Activated T-cell treated with anti-CD3 and anti-CD28 coated beads, Interleukin-2, amount 50 U/mL, for 72 hours (primary cell): ENCODE results near the gene YARS1. TPM values are rescaled to one million over a fixed set of nuclear protein-coding genes. Genes with fewer than 3 reads are reported as not detected.
A peak's percentile ranks its signal among the peaks of the same experiment; 100 is the strongest.

Experiments
- ATAC-seq, 2 donors: fragments of 150-1000 bp; cut with Tn5 transposase; replicated peaks in 1 of 2; 2 replicates each; pipeline ENCODE4 v1.10.0; 2021; ENCODE audit warnings: moderate library complexity in 2 of 2, mild to moderate bottlenecking in 1 of 2
- DNase-seq, 2 donors: peaks; one replicate each; pipeline ENCODE4 v3.0.0; 2021 to 2022; ENCODE audit warnings: mixed read lengths in 1 of 2
- H3K27ac Mint-ChIP-seq: one replicate; pipeline ENCODE4 v1.8.0; 2022; ENCODE audit warnings: mild to moderate bottlenecking, moderate library complexity, mixed read lengths
- H3K27me3 Mint-ChIP-seq: one replicate; pipeline ENCODE4 v1.8.0; 2022; ENCODE audit warnings: low read depth, mixed read lengths
- H3K36me3 Mint-ChIP-seq, 2 donors: one replicate each; pipeline ENCODE4 v1.8.0; 2022; ENCODE audit warnings: mixed read lengths in 2 of 2, mild to moderate bottlenecking in 1 of 2; ENCODE audit not compliant: insufficient read depth in 2 of 2
- H3K4me1 Mint-ChIP-seq: one replicate; pipeline ENCODE4 v1.8.0; 2022; ENCODE audit warnings: low read depth, mixed read lengths
- H3K4me3 Mint-ChIP-seq, 2 donors: one replicate each; pipeline ENCODE4 v1.8.0; 2022; ENCODE audit warnings: mild to moderate bottlenecking in 2 of 2, mixed read lengths in 2 of 2, moderate library complexity in 2 of 2
- H3K9me3 Mint-ChIP-seq, 2 donors: one replicate each; pipeline ENCODE4 v1.8.0; 2022; ENCODE audit warnings: mixed read lengths in 2 of 2
- total RNA-seq, 2 donors: library from RNA; stranded (reverse); gene quantifications; one replicate each; pipeline ENCODE4 v1.2.3, GENCODE V29; 2022

Gene YARS1
- total RNA-seq, 2 donors from 2014 or later: 341 to 388 TPM

DNA sequence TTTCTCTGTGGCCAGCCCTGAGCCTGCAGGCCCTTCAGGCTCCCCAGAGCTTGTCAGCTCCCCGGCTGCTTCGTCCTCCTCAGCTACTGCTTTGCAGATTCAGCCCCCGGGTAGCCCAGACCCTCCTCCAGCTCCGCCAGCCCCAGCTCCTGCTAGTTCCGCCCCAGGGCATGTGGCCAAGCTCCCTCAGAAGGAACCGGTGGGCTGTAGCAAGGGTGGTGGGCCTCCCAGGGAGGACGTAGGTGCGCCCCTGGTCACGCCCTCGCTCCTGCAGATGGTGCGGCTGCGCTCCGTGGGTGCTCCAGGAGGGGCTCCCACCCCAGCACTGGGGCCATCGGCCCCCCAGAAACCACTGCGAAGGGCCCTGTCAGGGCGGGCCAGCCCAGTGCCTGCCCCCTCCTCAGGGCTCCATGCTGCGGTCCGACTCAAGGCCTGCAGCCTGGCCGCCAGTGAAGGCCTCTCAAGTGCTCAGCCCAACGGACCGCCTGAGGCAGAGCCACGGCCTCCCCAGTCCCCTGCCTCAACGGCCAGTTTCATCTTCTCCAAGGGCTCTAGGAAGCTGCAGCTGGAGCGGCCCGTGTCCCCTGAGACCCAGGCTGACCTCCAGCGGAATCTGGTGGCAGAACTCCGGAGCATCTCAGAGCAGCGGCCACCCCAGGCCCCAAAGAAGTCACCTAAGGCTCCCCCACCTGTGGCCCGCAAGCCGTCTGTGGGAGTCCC, 45.4 kb downstream of the YARS1 start:
- H3K36me3 Mint-ChIP-seq: peaks cover 0 to 8% of the 10 kb centered on the region in 2 donors
- H3K4me1 Mint-ChIP-seq: peaks cover 28% of the 10 kb centered on the region
- H3K27me3 Mint-ChIP-seq: no peaks in the 10 kb centered on the region
- no peak overlapping the region for H3K27ac Mint-ChIP-seq
- H3K9me3 Mint-ChIP-seq: no peaks in the 10 kb centered on the region
- ATAC-seq: no peak
- H3K4me3 Mint-ChIP-seq: no peak overlapping the region
- DNase-seq: no peak

DNA sequence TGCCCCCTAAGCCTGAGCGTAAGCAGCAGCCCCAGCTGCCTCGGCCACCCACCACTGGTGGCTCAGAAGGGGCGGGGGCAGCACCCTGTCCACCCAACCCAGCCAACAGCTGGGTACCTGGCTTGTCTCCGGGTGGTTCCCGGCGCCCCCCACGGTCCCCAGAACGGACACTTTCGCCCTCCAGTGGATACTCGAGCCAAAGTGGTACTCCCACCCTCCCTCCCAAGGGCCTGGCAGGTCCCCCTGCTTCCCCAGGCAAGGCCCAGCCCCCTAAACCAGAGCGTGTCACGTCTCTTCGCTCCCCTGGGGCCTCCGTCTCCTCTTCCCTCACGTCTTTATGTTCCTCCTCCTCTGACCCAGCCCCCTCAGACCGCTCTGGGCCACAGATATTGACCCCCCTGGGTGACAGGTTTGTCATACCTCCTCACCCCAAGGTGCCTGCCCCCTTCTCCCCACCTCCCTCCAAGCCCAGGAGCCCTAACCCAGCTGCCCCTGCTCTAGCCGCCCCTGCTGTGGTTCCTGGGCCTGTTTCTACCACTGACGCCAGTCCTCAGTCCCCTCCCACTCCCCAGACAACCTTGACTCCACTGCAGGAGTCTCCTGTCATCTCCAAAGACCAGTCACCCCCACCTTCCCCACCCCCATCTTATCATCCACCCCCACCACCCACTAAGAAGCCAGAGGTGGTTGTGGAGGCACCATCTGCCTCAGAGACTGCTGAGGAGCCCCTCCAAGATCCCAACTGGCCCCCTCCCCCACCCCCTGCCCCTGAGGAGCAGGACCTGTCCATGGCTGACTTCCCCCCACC, 46.2 kb downstream of the YARS1 start:
- DNase-seq: no peak
- H3K27me3 Mint-ChIP-seq: no peaks in the 10 kb centered on the region
- ATAC-seq: no peak
- H3K4me3 Mint-ChIP-seq: no peak overlapping the region
- H3K4me1 Mint-ChIP-seq: peaks cover 22% of the 10 kb centered on the region
- H3K27ac Mint-ChIP-seq: no peak overlapping the region
- peaks cover 0 to 4% of the 10 kb centered on the region in 2 donors for H3K36me3 Mint-ChIP-seq
- no peaks in the 10 kb centered on the region for H3K9me3 Mint-ChIP-seq

DNA sequence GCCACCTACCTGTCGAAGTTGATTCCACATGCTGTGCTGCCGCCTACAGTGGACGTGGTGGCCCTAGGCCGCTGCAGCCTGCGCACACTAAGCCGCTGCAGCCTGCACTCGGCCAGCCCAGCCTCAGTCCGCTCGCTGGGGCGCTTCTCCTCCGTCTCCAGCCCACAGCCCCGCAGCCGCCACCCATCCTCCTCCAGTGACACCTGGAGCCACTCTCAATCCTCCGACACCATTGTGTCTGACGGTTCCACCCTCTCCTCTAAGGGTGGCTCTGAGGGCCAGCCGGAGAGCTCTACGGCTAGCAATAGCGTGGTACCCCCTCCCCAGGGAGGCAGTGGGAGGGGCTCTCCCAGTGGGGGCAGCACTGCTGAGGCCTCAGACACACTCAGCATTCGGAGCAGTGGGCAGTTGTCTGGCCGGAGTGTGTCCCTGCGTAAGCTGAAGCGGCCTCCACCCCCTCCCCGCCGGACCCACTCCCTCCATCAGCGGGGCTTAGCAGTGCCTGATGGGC, 46.9 kb downstream of the YARS1 start:
- DNase-seq (no peak), ATAC-seq (peak; percentile 3 to 6)
- peaks cover 15% of the 10 kb centered on the region for H3K4me1 Mint-ChIP-seq
- H3K27me3 Mint-ChIP-seq: no peaks in the 10 kb centered on the region
- H3K4me3 Mint-ChIP-seq: no peak overlapping the region
- H3K36me3 Mint-ChIP-seq: peaks cover 0 to 4% of the 10 kb centered on the region in 2 donors
- no peaks in the 10 kb centered on the region for H3K9me3 Mint-ChIP-seq
- H3K27ac Mint-ChIP-seq: no peak overlapping the region

DNA sequence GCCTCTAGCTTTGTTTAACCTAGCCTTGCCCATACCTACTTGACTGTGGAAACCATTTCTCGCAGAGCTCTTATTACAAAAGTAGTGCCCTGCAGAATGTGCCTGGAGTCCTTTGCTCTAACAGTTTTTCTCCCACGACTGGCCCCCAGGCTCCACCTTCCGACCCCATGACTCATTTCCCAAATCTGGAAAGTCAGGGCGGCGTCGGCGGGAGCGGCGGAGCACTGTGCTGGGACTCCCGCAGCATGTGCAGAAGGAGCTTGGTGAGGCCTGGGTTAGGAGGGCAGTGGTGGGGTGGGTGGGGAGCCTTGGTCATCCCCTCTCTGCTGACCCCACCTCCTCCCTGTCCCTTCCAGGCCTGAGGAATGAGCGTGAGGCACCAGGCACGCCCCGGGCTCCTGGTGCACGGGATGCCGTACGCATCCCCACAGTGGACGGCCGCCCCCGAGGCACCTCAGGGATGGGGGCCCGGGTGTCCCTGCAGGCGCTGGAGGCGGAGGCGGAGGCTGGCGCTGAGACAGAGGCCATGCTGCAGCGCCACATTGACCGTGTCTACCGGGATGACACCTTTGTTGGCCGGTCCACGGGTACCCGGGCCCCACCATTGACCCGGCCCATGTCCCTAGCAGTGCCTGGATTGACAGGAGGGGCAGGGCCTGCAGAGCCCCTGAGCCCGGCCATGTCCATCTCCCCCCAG, 47.5 kb downstream of the YARS1 start:
- peaks cover 0 to 4% of the 10 kb centered on the region in 2 donors for H3K36me3 Mint-ChIP-seq
- H3K4me3 Mint-ChIP-seq: no peak overlapping the region
- H3K27ac Mint-ChIP-seq: no peak overlapping the region
- DNase-seq (no peak), ATAC-seq (peak in 1 of 2 donors; percentile 5)
- no peaks in the 10 kb centered on the region for H3K9me3 Mint-ChIP-seq
- no peaks in the 10 kb centered on the region for H3K27me3 Mint-ChIP-seq
- peaks cover 13% of the 10 kb centered on the region for H3K4me1 Mint-ChIP-seq

DNA sequence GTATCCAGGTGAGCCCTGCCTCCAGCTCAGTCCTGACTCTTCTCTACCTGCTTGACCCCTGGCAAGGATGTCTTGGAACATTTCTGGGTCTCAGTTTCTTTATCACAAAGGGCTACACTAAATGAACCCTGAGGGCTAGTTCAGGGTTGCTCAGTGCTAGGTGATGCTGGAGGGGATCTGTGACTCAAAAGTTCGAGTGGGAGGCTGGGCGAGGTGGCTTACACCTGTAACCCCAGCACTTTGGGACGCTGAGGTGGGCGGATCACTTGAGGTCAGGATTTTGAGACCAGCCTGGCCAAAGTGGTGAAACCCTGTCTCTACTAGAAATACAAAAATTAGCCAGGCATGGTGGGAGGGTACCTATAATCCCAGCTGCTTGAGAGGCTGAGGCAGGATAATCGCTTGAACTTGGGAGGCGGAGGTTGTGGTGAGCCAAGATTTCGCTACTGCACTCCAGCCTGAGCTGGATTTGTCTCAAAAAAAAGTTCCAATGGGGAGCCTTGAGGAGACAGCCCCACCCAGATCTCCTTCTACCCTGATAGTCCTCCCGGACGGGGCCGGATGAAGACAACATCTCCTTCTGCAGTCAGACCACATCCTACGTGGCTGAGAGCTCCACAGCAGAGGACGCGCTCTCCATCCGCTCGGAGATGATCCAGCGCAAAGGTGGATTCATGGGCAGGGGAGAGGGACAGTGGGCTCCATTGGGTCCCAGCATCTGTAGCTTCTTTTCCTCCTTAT, 48.9 kb downstream of the YARS1 start:
- DNase-seq: no peak
- no peaks in the 10 kb centered on the region for H3K9me3 Mint-ChIP-seq
- H3K36me3 Mint-ChIP-seq: no peaks in the 10 kb centered on the region
- no peaks in the 10 kb centered on the region for H3K4me1 Mint-ChIP-seq
- no peak overlapping the region for H3K4me3 Mint-ChIP-seq
- ATAC-seq: peak; percentile 1 to 4
- H3K27me3 Mint-ChIP-seq: no peaks in the 10 kb centered on the region
- no peak overlapping the region for H3K27ac Mint-ChIP-seq

DNA sequence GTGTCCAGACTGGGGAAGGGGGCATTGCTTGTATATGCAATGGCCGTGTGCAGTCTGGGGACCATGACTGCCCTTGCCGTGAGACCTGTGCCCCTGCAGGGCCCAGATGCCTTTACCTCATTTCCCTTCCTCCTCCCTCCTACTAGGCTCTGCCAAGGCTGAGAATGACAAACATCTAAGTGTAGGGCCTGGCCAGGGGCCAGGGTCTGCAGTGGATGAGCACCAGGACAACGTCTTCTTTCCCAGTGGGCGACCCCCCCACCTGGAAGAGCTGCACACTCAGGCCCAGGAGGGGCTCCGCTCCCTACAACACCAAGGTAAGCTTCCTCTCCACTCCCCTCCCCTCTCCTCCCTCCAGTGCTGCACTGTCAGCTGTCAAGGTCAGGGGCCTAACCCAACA, 49.5 kb downstream of the YARS1 start:
- no peaks in the 10 kb centered on the region for H3K27me3 Mint-ChIP-seq
- no peak overlapping the region for H3K4me3 Mint-ChIP-seq
- no peaks in the 10 kb centered on the region for H3K9me3 Mint-ChIP-seq
- H3K27ac Mint-ChIP-seq: no peak overlapping the region
- H3K4me1 Mint-ChIP-seq: no peaks in the 10 kb centered on the region
- H3K36me3 Mint-ChIP-seq: no peaks in the 10 kb centered on the region
- peak; percentile 4 to 13 for ATAC-seq
- DNase-seq: no peak

DNA sequence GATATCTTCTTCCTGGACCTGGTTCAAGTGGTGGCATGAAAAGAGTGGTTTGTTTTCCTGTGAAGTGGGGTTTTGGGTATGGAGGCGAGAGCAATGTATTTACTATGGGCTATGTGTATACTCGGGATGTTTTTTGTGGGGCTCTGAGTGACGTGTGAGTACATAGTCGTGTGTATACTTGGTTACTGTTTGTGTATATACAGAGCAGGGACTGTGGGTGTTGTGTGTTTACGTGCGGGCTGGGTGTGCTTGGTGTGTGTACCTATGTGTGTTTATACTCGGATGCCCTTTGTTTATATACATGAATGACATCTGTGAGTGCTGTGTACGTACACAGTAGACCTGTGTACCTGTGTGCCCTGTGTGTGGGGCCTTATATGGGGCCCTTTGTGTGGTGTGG, 50.0 kb downstream of the YARS1 start:
- Mint-ChIP-seq H3K27ac (no peak overlapping the region), H3K4me3 (no peak overlapping the region), H3K27me3 (no peaks in the 10 kb centered on the region), H3K36me3 (no peaks in the 10 kb centered on the region), H3K9me3 (no peaks in the 10 kb centered on the region), H3K4me1 (peaks cover under 1% of the 10 kb centered on the region)
- DNase-seq: no peak
- ATAC-seq: peak in 1 of 2 donors; percentile 8

DNA sequence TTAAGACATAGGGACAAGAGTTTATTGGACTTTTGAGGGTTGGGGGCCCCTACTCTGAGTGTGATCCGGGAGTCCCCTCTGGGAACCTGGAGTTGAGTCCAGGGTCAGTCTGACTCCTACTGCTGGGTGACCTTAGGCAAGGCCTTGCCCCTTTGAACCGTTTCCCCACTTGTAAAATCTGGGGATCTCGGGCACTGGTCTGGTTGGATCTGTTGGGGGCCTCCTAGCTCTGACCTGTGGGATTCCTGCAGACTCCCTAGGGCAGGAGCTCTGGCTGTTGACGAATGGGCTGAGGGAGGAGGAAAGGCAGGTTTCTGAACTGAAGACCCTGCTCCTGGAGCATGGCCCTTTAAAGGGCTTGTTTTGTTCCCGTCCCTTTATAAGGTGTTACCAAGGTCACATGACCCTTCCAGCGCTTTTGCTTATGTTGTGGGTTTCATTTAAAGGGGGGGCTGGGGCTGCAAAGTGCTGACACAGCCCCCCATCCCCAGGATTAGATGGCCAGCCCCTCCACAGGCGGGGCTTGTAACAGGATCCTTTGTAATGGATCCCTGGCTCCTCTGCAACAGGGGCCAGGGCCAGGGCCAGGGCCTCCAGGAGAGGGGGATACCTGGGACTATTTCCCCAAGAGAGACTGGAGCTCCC, 50.7 kb downstream of the YARS1 start:
- Mint-ChIP-seq H3K36me3 (no peaks in the 10 kb centered on the region), H3K27ac (no peak overlapping the region)

DNA sequence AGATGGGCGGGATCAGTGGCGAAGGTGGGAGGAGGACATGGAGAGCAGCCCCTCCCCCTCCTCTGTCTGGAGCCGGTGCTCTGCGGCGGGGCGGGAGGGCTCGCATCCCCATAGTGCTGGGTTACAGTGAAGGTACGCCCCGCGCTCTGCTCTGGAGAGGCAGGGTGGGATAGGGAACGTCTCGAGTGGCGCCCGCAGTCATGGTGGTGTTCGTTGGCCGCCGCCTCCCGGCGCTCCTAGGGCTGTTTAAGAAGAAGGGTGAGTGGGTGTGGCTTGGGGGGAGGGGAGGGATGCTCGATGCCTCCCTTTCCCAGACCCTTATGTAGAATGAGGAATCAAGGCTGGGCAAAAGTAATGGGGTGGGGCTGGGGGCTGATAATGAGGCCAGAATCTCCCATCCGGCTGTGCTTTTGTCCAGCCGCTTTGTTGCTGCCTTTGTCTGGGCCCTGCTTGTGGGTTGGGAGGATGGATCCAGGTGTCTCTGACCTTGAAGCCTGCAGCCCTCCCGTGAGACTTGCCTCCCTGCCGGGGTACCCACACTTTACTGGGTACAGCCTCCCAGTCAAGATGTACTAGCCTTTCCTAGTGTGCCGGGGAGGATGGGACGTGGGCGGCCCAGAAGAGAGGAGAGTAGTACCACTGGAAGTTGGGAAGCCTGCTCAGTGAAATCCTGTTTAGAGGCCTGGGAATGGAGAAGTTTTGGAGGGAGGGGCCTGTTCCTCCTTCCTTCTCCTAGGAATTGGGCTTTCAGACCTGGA, 51.4 kb downstream of the YARS1 start:
- Mint-ChIP-seq H3K36me3 (no peaks in the 10 kb centered on the region), H3K4me3 (no peak overlapping the region), H3K27ac (no peak overlapping the region), H3K27me3 (no peaks in the 10 kb centered on the region), H3K9me3 (no peaks in the 10 kb centered on the region), H3K4me1 (peaks cover 15% of the 10 kb centered on the region)
- ATAC-seq (no peak), DNase-seq (no peak)

More for the DNA sequence above, 50.7 kb downstream of the YARS1 start:
- ATAC-seq (peak in 1 of 2 donors; percentile 3), DNase-seq (no peak)
- H3K9me3 Mint-ChIP-seq: no peaks in the 10 kb centered on the region
- no peak overlapping the region for H3K4me3 Mint-ChIP-seq
- no peaks in the 10 kb centered on the region for H3K27me3 Mint-ChIP-seq
- peaks cover 8% of the 10 kb centered on the region for H3K4me1 Mint-ChIP-seq

DNA sequence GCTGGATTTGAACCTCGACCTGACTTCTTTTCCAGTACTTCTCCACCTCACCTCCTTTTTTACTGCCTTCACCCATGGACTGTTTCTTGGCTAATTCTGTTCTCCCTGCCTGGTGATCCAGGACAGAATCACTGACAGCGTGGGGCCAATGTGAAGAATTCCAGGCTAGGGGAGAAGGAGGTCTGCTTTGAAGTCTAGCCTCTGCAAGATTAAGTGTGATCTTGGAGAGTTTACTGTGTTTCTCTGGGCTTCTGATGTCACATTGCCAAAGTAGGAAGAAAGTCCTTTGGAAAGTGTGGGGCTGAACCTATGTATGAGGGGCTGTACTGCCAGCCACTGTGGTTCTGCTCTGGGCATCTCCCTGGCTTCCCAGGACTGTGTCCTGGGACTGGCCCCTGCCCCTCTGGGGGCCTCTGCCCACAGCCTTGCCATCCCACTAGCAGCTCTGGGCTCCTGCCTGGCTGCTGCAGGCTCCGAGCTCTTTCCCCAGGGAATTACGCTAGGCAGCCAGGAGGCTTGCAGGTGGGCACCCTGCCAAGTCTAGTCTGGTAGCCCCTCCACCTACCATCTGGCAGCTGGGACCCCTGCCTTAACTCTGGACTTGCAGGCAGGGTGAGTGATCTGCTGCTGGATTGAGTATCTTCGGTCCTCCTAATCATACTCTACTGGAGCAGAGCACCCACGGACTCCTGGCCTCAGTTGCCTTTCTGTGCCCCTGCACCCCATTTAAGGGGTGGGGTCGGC, 52.2 kb downstream of the YARS1 start:
- no peaks in the 10 kb centered on the region for H3K9me3 Mint-ChIP-seq
- H3K4me1 Mint-ChIP-seq: peaks cover 22% of the 10 kb centered on the region
- no peaks in the 10 kb centered on the region for H3K27me3 Mint-ChIP-seq
- no peak for ATAC-seq
- no peak overlapping the region for H3K27ac Mint-ChIP-seq
- no peak for DNase-seq
- no peaks in the 10 kb centered on the region for H3K36me3 Mint-ChIP-seq
- no peak overlapping the region for H3K4me3 Mint-ChIP-seq

DNA sequence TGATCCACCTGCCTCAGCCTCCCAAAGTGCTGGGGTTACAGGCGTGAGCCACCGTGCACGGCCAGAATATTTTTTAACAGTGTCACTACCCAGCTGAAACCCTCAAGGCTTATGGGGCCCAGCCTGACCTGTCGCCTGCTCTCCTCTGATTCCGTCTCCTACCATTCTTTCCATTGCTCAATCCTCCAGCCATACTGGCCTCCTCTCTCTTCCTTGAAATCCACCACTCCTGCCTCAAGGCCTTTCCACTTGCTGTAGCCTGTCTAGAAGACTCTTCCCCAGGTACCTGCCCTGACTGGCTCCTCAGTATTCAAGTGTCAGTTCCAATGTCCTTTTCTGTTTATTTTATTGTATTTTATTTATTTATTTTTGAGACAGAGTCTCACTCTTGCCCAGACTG, 53.9 kb downstream of the YARS1 start:
- ATAC-seq: no peak
- H3K27me3 Mint-ChIP-seq: no peaks in the 10 kb centered on the region
- peaks cover 33% of the 10 kb centered on the region for H3K4me1 Mint-ChIP-seq
- no peaks in the 10 kb centered on the region for H3K9me3 Mint-ChIP-seq
- no peak for DNase-seq
- no peaks in the 10 kb centered on the region for H3K36me3 Mint-ChIP-seq
- H3K27ac Mint-ChIP-seq: no peak overlapping the region
- no peak overlapping the region for H3K4me3 Mint-ChIP-seq
